ENCODE measurements around the gene ADGRV1. TPM values are rescaled to one million over a fixed set of nuclear protein-coding genes. Genes with fewer than 3 reads are reported as not detected.

ADGRV1 gene
- polyA plus RNA-seq, 1 of the 3 experiments (the other 2 are of a cell fraction): 0.23 TPM

- no peak for TF ChIP-seq USF2 (IDR thresholded peaks at IDR 0.05; ENCODE audit: borderline replicate concordance, low read depth, low read length)
- no peak for TF ChIP-seq GABPA (IDR thresholded peaks at IDR 0.05; ENCODE audit: low read depth)
- no peak for TF ChIP-seq POLR2AphosphoS5 (IDR thresholded peaks at IDR 0.05; ENCODE audit: low read depth, low read length)
- no peak for TF ChIP-seq PBX3 (IDR thresholded peaks at IDR 0.05)
- TF ChIP-seq FOSL2 (IDR thresholded peaks at IDR 0.05; ENCODE audit: borderline replicate concordance, low read depth): no peak
- TF ChIP-seq JUND (IDR thresholded peaks at IDR 0.05): no peak
- TF ChIP-seq EP300 (IDR thresholded peaks at IDR 0.05; ENCODE audit: borderline replicate concordance in 1 of 2, low read depth in 1 of 2, low read length in 1 of 2): no peak
Measured at GRCh38 chr5:90514520-90514919, 44.1 kb upstream of the ADGRV1 start (continued).

GRCh38 chr5:90518661-90519060 is 39.9 kb upstream of the ADGRV1 start:
- TF ChIP-seq FOSL2 (IDR thresholded peaks at IDR 0.05; ENCODE audit: borderline replicate concordance, low read depth) (no peak), YY1 (IDR thresholded peaks at IDR 0.05; ENCODE audit: low read depth) (no peak), CHD2 (IDR thresholded peaks at IDR 0.05; ENCODE audit: low read length, partially characterized antibody) (no peak), GATA2 (CRISPR knock-in tag; IDR thresholded peaks at IDR 0.05) (no peak), USF1 (IDR thresholded peaks at IDR 0.05; ENCODE audit: borderline replicate concordance, low read depth) (peak; percentile 57; the same call in 1 of the 2 replicates), FOXJ3 (CRISPR knock-in tag; IDR thresholded peaks at IDR 0.05) (no peak), EZH2phosphoT487 (IDR thresholded peaks at IDR 0.05; ENCODE audit: borderline replicate concordance, low read depth) (no peak), ZBTB33 (IDR thresholded peaks at IDR 0.05; ENCODE audit: borderline replicate concordance, low read depth) (no peak)
- Histone ChIP-seq H3K79me2 (ENCODE audit: insufficient read depth) (peaks cover 16% of the 10 kb centered on the region; the same call in 1 of the 2 replicates), H3K36me3 (replicated peaks in 1 of 2; ENCODE audit: control insufficient read depth in 1 of 2, insufficient read depth in 2 of 2, low read length in 1 of 2) (peaks cover 47 to 60% of the 10 kb centered on the region in 2 experiments), H3K27me3 (ENCODE audit: insufficient read depth) (no peaks in the 10 kb centered on the region), H3K9ac (no peak overlapping the region), H3K9me2 (no peaks in the 10 kb centered on the region), H4K20me1 (ENCODE audit: insufficient read depth) (no peaks in the 10 kb centered on the region), H3K4me3 (ENCODE audit: low read depth in 2 of 2, low read length in 1 of 2) (no peak overlapping the region), H3K9me3 (no peaks in the 10 kb centered on the region), H3K4me2 (no peak overlapping the region), H2AFZ (ENCODE audit: low read depth) (no peak overlapping the region), H3K4me1 (ENCODE audit: control insufficient read depth in 1 of 2, insufficient read depth in 2 of 2, low read depth in 1 of 2, low read length in 1 of 2) (no peaks in the 10 kb centered on the region; a peak in 1 of 4 replicates), H3K27ac (ENCODE audit: low read depth in 2 of 2, low read length in 1 of 2) (no peak overlapping the region), H3F3A (replicated peaks; ENCODE audit: insufficient read depth) (peaks cover 7% of the 10 kb centered on the region)
- ChIA-PET POLR2A (no interaction called here), CTCF (no interaction called here)
- DNase-seq: no peak

All from SK-N-SH (cell line).